HG02840 (cell line): ENCODE data around the gene S100A16.
"Not testable (repeated sequence)": the region's sequence is repeated elsewhere in the genome, so short reads cannot be mapped to it uniquely, and the experiment has no call there.

Source experiments
- ATAC-seq: cut with Tn5 transposase; IDR thresholded peaks from one replicate; pipeline ENCODE4 v1.9.1; 2021; ENCODE audit warnings: mild to moderate bottlenecking, moderate library complexity, moderate number of reproducible peaks; ENCODE audit not compliant: unreplicated experiment, low FRiP score

Gene S100A16

GRCh38 chr1:153592748-153593147 lies 20.2 kb downstream of the S100A16 start:
- no peak for ATAC-seq

- no peak for ATAC-seq
These were observed 24.5 kb downstream of the S100A16 start for GRCh38 chr1:153588482-153588881.

GRCh38 chr1:153588033-153588432 lies 24.9 kb downstream of the S100A16 start:
- ATAC-seq: not testable (repeated sequence)

- no peak for ATAC-seq
These were observed 25.6 kb downstream of the S100A16 start for GRCh38 chr1:153587314-153587713.

GRCh38 chr1:153586347-153586746 lies 26.6 kb downstream of the S100A16 start:
- ATAC-seq: no peak

- ATAC-seq: no peak
These were observed 27.9 kb downstream of the S100A16 start for GRCh38 chr1:153585006-153585405.

- no peak for ATAC-seq
These were observed 29.0 kb downstream of the S100A16 start for GRCh38 chr1:153583976-153584375.

GRCh38 chr1:153583514-153583913 lies 29.4 kb downstream of the S100A16 start:
- not testable (repeated sequence) for ATAC-seq

GRCh38 chr1:153582836-153583235 lies 30.1 kb downstream of the S100A16 start:
- not testable (repeated sequence) for ATAC-seq

GRCh38 chr1:153578936-153579335 lies 34.0 kb downstream of the S100A16 start:
- no peak for ATAC-seq

- no peak for ATAC-seq
These were observed 34.4 kb downstream of the S100A16 start for GRCh38 chr1:153578490-153578889.

- no peak for ATAC-seq
These were observed 35.3 kb downstream of the S100A16 start for GRCh38 chr1:153577624-153578051.

GRCh38 chr1:153577138-153577537 lies 35.8 kb downstream of the S100A16 start:
- no peak for ATAC-seq

GRCh38 chr1:153575497-153575896 lies 37.4 kb downstream of the S100A16 start:
- not testable (repeated sequence) for ATAC-seq

GRCh38 chr1:153575081-153575491 lies 37.9 kb downstream of the S100A16 start:
- ATAC-seq: not testable (repeated sequence)

GRCh38 chr1:153573351-153573750 lies 39.6 kb downstream of the S100A16 start:
- ATAC-seq: no peak

GRCh38 chr1:153572569-153573015 lies 40.3 kb downstream of the S100A16 start:
- ATAC-seq: no peak

- no peak for ATAC-seq
These were observed 41.2 kb downstream of the S100A16 start for GRCh38 chr1:153571706-153572105.

GRCh38 chr1:153570874-153571273 lies 42.1 kb downstream of the S100A16 start:
- no peak for ATAC-seq

GRCh38 chr1:153569465-153569864 lies 43.5 kb downstream of the S100A16 start:
- no peak for ATAC-seq

GRCh38 chr1:153568367-153569099 lies 44.4 kb downstream of the S100A16 start:
- ATAC-seq: no peak

GRCh38 chr1:153567621-153568366 lies 45.1 kb downstream of the S100A16 start:
- ATAC-seq: no peak
